GM18526 (cell line): ENCODE results near the gene CCL2.

ENCODE experiments used
- POLR2A ChIP-seq: IDR thresholded peaks from 3 replicates; pipeline ENCODE4 v1.6.1; 2011; ENCODE audit not compliant: insufficient read length; ENCODE audit errors: extremely low read depth

The CCL2 gene

GRCh38 chr17:34254651-34255380 lies at the start of gene CCL2:
Gene CCL2, plus strand, starts transcription at chr17:34255285. Its CDS starts 65 bp downstream, at chr17:34255350.
- TF ChIP-seq POLR2A: no peak

GRCh38 chr17:34205401-34205800 lies 49.7 kb upstream of the CCL2 start:
- no peak for TF ChIP-seq POLR2A

GRCh38 chr17:34206569-34206968 lies 48.5 kb upstream of the CCL2 start:
- no peak for TF ChIP-seq POLR2A

- no peak for TF ChIP-seq POLR2A
Observed at GRCh38 chr17:34207572-34207971, 47.5 kb upstream of the CCL2 start.

GRCh38 chr17:34218748-34219147 lies 36.3 kb upstream of the CCL2 start:
- no peak for TF ChIP-seq POLR2A

GRCh38 chr17:34219405-34219804 lies 35.7 kb upstream of the CCL2 start:
- no peak for TF ChIP-seq POLR2A

- TF ChIP-seq POLR2A: no peak
Observed at GRCh38 chr17:34220045-34220751, 34.9 kb upstream of the CCL2 start.

- TF ChIP-seq POLR2A: no peak
Observed at GRCh38 chr17:34220752-34221395, 34.2 kb upstream of the CCL2 start.

- no peak for TF ChIP-seq POLR2A
Observed at GRCh38 chr17:34221411-34221810, 33.7 kb upstream of the CCL2 start.

GRCh38 chr17:34222722-34223497 lies 32.2 kb upstream of the CCL2 start:
- no peak for TF ChIP-seq POLR2A

- no peak for TF ChIP-seq POLR2A
Observed at GRCh38 chr17:34225046-34225445, 30.0 kb upstream of the CCL2 start.

GRCh38 chr17:34226011-34226743 lies 28.9 kb upstream of the CCL2 start:
- TF ChIP-seq POLR2A: no peak

GRCh38 chr17:34226744-34227034 lies 28.4 kb upstream of the CCL2 start:
- no peak for TF ChIP-seq POLR2A

- TF ChIP-seq POLR2A: no peak
Observed at GRCh38 chr17:34227707-34228106, 27.4 kb upstream of the CCL2 start.

GRCh38 chr17:34228781-34229180 lies 26.3 kb upstream of the CCL2 start:
- TF ChIP-seq POLR2A: no peak
